Measurements from ENCODE around the gene ASB6.
"Not testable (repeated sequence)": the region's sequence is repeated elsewhere in the genome, so short reads cannot be mapped to it uniquely, and the experiment has no call there.

The ASB6 gene

GRCh38 chr9:129640871-129641749, 841 bp downstream of the ASB6 start:
- DNase-seq (ENCODE audit: low read depth): no peak

DNA sequence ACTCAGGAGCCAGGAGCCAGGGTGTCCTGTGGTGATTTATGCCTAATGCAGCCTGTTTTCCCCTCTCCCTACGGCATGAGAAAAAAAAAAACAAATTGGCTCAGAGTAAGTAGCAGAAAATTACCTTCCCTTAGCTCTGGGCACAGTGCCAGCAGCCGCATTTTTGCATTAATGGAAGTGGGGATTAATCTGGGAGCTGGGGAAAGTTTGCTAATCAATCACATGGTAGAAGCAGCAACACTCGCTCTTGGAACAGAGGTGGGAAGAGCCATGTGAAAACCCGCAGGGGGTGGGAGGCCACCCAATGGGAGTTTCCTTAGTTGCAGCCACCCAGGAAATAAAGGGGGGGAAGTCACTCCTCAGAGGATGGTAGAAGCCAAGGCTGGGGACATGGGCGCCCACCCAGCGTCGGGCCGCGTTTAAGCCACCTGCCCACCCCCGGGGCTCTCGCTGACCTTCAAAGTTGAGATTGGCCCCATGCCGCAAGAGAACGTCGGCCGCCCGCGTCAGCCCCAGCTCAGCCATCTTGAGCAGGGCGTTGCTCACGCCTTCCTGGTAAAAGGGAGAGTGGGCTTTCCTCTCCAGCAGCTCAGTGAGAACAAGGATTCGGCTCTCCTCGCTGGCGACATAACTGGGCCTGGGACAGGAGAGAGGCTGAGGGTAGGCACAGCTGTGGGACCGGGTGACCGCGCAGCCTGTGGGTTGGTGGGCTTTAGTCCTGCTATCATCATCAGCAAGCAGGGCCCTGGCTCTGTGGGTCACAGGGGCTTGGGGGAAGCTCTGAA, 1.7 kb downstream of the ASB6 start:
- no peak for DNase-seq (ENCODE audit: low read depth)

DNA sequence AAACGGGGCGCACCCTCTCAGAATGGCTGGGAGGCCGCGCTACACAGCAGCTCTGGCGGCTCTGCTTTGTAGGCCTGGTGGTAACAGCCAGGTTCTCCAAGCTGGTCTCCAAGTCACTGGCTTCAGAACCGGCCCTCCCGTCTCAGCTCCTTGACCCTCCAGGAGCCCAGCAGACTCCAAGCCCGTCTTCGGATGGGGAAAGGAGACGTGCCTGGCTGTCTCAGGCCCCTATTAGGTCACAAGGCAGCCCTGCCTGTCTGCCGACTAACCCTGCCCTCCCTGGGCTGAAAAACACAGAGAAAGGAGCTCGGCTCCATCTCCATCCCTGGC, 2.2 kb downstream of the ASB6 start:
- no peak for DNase-seq (ENCODE audit: low read depth)

GRCh38 chr9:129639034-129639630, 2.8 kb downstream of the ASB6 start:
- DNase-seq (ENCODE audit: low read depth): no peak

GRCh38 chr9:129637673-129638439, 4.1 kb downstream of the ASB6 start:
- DNase-seq (ENCODE audit: low read depth): no peak

- DNase-seq (ENCODE audit: low read depth): no peak
Observed at GRCh38 chr9:129637102-129637501, 4.8 kb downstream of the ASB6 start.

- DNase-seq (ENCODE audit: low read depth): not testable (repeated sequence)
Observed at GRCh38 chr9:129636343-129636742, 5.6 kb downstream of the ASB6 start.

GRCh38 chr9:129635099-129636065, 6.6 kb downstream of the ASB6 start:
- no peak for DNase-seq (ENCODE audit: low read depth)

GRCh38 chr9:129633848-129634247, 8.1 kb downstream of the ASB6 start:
- DNase-seq (ENCODE audit: low read depth): no peak

DNA sequence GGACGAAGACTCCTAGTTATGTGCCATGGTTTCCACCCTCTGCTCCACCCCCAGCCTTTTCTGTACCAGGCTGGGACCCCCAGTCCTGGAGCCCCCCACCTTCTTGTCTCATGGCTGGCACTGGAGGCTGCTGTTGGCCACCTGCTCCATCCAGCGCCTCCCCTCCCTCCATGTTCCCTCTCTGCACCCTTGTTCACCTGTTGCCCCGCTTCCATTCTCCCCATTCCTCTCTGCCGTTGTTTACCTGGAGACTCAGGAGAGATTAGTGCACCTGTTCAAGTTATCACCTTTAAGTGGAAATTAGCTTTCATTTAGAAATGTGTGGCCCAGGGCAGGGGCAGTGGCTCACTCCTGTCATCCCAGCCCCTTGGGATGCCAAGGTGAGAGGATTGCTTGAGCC, 8.7 kb downstream of the ASB6 start:
- no peak for DNase-seq (ENCODE audit: low read depth)

DNA sequence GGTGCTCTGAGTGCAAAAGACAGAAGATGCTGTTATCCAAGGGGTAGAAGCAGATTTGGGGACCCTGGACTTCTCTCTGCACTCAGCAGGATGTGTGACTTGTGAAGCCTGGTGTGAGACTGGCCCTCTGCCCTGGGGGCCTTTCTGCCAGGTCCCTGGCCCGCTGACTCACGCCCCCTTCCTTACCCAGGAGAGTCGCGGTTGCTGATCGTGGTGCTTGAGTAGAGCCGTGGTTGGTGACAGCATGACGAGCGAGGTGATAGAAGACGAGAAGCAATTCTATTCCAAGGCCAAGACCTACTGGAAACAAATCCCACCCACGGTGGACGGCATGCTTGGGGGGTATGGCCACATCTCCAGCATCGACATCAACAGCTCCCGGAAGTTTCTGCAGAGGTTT, 9.5 kb downstream of the ASB6 start:
- DNase-seq (ENCODE audit: low read depth): no peak

- no peak for DNase-seq (ENCODE audit: low read depth)
Observed at GRCh38 chr9:129631674-129632129, 10.2 kb downstream of the ASB6 start.

DNA sequence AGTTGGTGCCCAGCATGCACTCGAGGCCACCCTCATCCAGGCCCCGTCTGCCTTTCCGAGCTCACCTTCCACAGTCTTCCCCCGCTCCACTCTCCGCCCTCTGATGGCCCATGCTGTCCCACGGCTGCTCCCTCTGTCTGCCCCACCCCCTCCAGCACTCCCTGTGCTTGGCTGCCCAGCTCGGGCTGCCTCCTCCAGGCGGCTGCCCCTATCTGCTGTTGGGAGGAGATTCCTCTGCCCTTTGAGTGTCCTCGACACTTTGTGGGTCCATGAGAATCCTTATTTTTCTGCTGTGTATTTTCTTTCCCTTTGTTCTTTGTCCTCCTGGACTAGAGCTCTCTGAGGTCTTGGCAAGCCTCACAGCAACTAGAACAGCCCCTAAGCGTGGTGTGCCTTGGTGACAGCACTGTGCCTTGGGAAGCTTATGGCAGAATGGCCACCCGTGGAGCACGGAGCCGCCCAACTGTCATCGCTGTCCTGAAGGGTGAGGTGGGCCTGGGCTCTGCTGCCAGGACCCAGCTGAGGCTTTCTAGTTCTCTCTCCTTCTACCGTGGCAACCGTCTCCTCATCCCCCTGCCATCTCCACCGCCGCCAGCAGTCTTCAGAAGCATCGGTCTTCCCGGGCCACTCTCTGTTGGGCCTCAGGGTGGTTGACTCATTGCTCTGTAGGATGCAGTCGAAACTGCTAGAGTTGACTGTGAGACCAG, 10.8 kb downstream of the ASB6 start:
- no peak for DNase-seq (ENCODE audit: low read depth)

DNA sequence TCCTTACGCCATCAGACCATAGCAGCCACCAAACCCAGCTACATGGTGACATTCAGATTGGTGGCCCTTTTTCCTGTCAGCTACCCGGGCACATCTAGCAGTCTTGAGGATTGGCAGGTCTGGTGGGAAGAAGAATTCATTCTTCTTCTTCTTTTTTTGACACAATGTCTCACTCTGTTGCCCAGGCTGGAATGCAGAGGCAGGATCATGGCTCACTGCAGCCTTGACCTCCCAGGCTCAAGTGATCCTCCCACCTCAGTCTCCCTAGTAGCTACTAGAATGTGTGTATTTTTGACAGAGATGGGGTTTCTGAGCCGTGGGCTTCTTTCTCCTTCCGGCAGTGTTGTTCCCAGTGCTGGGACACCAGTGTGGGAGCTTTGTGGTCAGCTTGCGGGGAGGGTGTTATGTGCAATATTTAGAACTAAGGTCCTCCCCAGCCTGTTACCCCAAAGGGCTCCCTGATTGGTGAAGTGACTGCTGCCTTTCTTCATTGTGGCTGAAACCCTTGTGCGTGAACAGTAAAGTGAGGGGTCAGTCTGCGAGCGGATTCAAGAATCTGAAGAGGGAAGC, 12.6 kb downstream of the ASB6 start:
- no peak for DNase-seq (ENCODE audit: low read depth)

GRCh38 chr9:129628709-129629108, 13.2 kb downstream of the ASB6 start:
- DNase-seq (ENCODE audit: low read depth): no peak

- DNase-seq (ENCODE audit: low read depth): no peak
Observed at GRCh38 chr9:129627556-129628440, 14.2 kb downstream of the ASB6 start.

DNA sequence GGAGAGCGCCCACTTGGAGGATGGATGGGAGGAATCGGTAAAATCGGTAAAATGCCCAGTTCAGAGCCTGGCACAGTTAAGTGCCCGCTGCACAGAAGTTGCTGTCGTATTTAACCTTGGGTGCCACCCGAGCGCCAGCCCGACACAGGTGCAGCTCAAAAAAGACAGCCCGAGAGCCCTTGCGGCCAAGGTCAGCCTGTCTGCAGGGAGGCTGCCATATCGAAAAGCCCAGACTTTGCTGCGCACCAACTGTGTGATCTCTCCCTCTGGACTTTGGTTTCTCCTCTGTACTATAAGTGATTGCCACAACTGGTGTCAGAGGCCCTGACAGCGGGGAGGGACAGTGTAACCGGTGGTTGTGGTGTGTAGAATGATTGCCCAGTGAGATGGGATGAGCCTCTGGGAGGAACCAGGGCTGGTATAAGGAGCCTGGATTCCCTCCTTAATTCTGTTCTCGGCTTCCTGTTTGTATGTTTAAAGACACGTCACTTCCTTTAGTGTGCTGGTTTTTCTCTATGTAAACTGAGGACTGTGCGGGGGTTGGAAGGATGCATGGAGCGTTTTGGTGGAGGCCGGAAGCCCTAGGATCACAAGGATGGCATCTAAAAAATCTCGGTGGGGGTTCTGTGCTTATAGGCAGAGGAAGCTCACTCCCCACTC, 15.2 kb downstream of the ASB6 start:
- peak; percentile 77 for DNase-seq (ENCODE audit: low read depth)

DNA sequence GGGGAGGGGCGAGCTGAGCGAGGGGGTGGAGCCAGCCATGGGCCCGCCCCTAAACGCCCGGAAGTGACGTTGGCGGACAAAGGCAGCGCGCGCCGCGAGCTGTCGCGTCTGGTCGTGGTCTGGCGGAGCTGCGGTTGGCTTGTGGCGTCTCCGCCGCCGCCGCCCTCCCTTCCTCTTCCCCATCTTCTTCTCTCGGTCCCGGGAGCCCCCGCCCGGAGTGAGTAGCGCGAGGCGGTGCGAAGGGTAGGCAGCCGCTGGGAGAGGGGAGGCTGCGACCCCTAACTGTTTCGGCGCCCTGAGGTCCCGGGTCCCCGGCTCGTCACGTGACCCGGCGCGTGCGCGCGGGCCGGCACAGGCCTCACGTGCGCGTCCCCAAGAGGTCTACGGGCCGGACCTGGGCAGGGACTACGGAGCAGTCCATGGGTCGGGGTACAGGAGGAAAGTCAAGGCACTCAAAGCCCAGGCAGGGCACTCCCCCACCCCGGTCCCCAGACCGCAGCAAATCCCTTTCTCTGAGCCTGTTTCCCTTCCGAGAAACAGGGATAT, 15.8 kb downstream of the ASB6 start, which contains the start of gene NTMT1:
NTMT1 (plus strand) TSS at position 85 of the 546 bp plus-strand sequence. CDS start 6,541 bp downstream, outside the sequence.
- DNase-seq (ENCODE audit: low read depth): peak; percentile 62

All from HS-27A (cell line).